GM23338 (cell line): Measurements from ENCODE around the gene KAZN. TPM values are rescaled to one million over a fixed set of nuclear protein-coding genes. Genes with fewer than 3 reads are reported as not detected.

Source experiments
- ATAC-seq: fragments of 200-7000 bp; cut with Tn5 transposase; 3 replicates; pipeline ENCODE4 v1.9.1; 2020
- DNase-seq: peaks from one replicate; pipeline ENCODE4 v3.0.0-alpha.2; 2015; ENCODE audit warnings: low spot score
- H2AFZ ChIP-seq: fragments of 200-600 bp; sonication (generic); 2 replicates; pipeline ENCODE4 v1.8.0; 2016; ENCODE audit warnings: antibody characterized with exemption, mild to moderate bottlenecking, moderate library complexity
- H3F3A ChIP-seq: fragments of 200-600 bp; sonication (generic); replicated peaks from 2 replicates; pipeline ENCODE4 v1.8.0; 2017; ENCODE audit warnings: antibody characterized with exemption, mixed run types, low read depth
- H3K27ac ChIP-seq: fragments of 200-600 bp; sonication (generic); 2 replicates; pipeline ENCODE4 v1.6.1; 2016; ENCODE audit warnings: low read depth
- H3K27me3 ChIP-seq: fragments of 200-600 bp; sonication (generic); 2 replicates; pipeline ENCODE4 v1.8.0; 2016; ENCODE audit warnings: mild to moderate bottlenecking, mixed run types, moderate library complexity; ENCODE audit not compliant: insufficient read depth
- H3K36me3 ChIP-seq: fragments of 200-600 bp; sonication (generic); 2 replicates; pipeline ENCODE4 v1.8.0; 2016; ENCODE audit warnings: mild to moderate bottlenecking; ENCODE audit not compliant: insufficient read depth
- H3K4me1 ChIP-seq: fragments of 200-600 bp; sonication (generic); 2 replicates; pipeline ENCODE4 v1.8.0; 2016; ENCODE audit warnings: mild to moderate bottlenecking, moderate library complexity; ENCODE audit not compliant: insufficient read depth
- H3K4me2 ChIP-seq: fragments of 200-600 bp; sonication (generic); 2 replicates; pipeline ENCODE4 v1.7.1; 2017; ENCODE audit warnings: mixed run types
- H3K4me3 ChIP-seq: fragments of 200-600 bp; sonication (generic); 2 replicates; pipeline ENCODE4 v1.6.1; 2016; ENCODE audit warnings: mixed run types
- H3K79me2 ChIP-seq: fragments of 200-600 bp; sonication (generic); replicated peaks from 2 replicates; pipeline ENCODE4 v1.8.0; 2017; ENCODE audit warnings: mild to moderate bottlenecking; ENCODE audit not compliant: insufficient read depth
- H3K9me2 ChIP-seq: fragments of 200-600 bp; sonication (generic); 2 replicates; pipeline ENCODE4 v1.8.0; 2017; ENCODE audit not compliant: insufficient read depth
- H4K20me1 ChIP-seq: fragments of 200-600 bp; sonication (generic); replicated peaks from 2 replicates; pipeline ENCODE4 v1.8.0; 2017; ENCODE audit warnings: mild to moderate bottlenecking; ENCODE audit not compliant: insufficient read depth
- H3K27ac Mint-ChIP-seq: 2 replicates; pipeline ENCODE4 v1.8.0; 2020; ENCODE audit warnings: inconsistent platforms, mild to moderate bottlenecking, moderate library complexity, mixed read lengths
- H3K27me3 Mint-ChIP-seq: 3 replicates; pipeline ENCODE4 v1.8.0; 2022; ENCODE audit warnings: low read depth, mild to moderate bottlenecking, moderate library complexity, mixed read lengths, inconsistent platforms; ENCODE audit not compliant: insufficient read depth, poor library complexity
- H3K36me3 Mint-ChIP-seq: 3 replicates; pipeline ENCODE4 v1.8.0; 2021; ENCODE audit warnings: low read depth, mild to moderate bottlenecking, inconsistent platforms, moderate library complexity, mixed read lengths
- H3K4me1 Mint-ChIP-seq: 3 replicates; pipeline ENCODE4 v1.8.0; 2020; ENCODE audit warnings: mild to moderate bottlenecking, inconsistent platforms, mixed read lengths
- H3K4me3 Mint-ChIP-seq: 3 replicates; pipeline ENCODE4 v1.8.0; 2021; ENCODE audit warnings: moderate library complexity, mild to moderate bottlenecking, inconsistent platforms, mixed read lengths
- H3K9me3 Mint-ChIP-seq: 3 replicates; pipeline ENCODE4 v1.8.0; 2020; ENCODE audit warnings: moderate library complexity, mild to moderate bottlenecking, inconsistent platforms, mixed read lengths
- CREB1 ChIP-seq: fragments of 250-450 bp; sonication (Bioruptor Pico); IDR thresholded peaks from 2 replicates; pipeline ENCODE4 v1.5.0; 2020; ENCODE audit warnings: low read depth, mild to moderate bottlenecking, moderate library complexity
- CTCF ChIP-seq, 2 experiments: fragments of 200-600 bp in 1 of 2; sonication (generic) in 1 of 2; conservative IDR thresholded peaks; 2 replicates each; pipeline versions ENCODE4 v1.5.1 to v1.6.1; 2016 to 2017; ENCODE audit warnings: antibody characterized with exemption in 2 of 2, low read depth in 2 of 2, mild to moderate bottlenecking in 2 of 2, moderate library complexity in 1 of 2
- NANOG ChIP-seq: IDR thresholded peaks from 2 replicates; pipeline ENCODE4 v1.6.1; 2016; ENCODE audit warnings: antibody characterized with exemption, borderline replicate concordance
- ZNF331 ChIP-seq: fragments of 250-450 bp; sonication (Bioruptor Pico); IDR thresholded peaks from 2 replicates; pipeline ENCODE4 v1.5.0; 2020; ENCODE audit warnings: low read depth, mild to moderate bottlenecking, moderate library complexity
- polyA plus RNA-seq: library from polyadenylated mRNA; unstranded; fragments of >200 nt; fragmentation: Nextera tagmentation; extraction: Ambion mirVana; gene quantifications from 2 replicates; pipeline ENCODE4 v1.2.1, GENCODE V29; 2016
- total RNA-seq: library from RNA; depleted of rRNA; stranded (reverse); fragments of >200 nt; shearing (Covaris generic); gene quantifications from 2 replicates; pipeline ENCODE4 v1.2.3, GENCODE V29; 2014
- TF ChIP-seq, protein P1 (sequence below): fragments of 250-450 bp; sonication (Bioruptor Pico); IDR thresholded peaks from 2 replicates; pipeline ENCODE4 v1.5.0; 2020; ENCODE audit warnings: mild to moderate bottlenecking, moderate library complexity

KAZN gene
- total and polyA plus RNA-seq, 2 experiments from 2014 or later = 9.9 to 15.0 TPM

GRCh38 chr1:15122331-15122730, 523.8 kb downstream of the KAZN start (continued):
- no peak for TF ChIP-seq CREB1
- TF ChIP-seq, protein P1, sequence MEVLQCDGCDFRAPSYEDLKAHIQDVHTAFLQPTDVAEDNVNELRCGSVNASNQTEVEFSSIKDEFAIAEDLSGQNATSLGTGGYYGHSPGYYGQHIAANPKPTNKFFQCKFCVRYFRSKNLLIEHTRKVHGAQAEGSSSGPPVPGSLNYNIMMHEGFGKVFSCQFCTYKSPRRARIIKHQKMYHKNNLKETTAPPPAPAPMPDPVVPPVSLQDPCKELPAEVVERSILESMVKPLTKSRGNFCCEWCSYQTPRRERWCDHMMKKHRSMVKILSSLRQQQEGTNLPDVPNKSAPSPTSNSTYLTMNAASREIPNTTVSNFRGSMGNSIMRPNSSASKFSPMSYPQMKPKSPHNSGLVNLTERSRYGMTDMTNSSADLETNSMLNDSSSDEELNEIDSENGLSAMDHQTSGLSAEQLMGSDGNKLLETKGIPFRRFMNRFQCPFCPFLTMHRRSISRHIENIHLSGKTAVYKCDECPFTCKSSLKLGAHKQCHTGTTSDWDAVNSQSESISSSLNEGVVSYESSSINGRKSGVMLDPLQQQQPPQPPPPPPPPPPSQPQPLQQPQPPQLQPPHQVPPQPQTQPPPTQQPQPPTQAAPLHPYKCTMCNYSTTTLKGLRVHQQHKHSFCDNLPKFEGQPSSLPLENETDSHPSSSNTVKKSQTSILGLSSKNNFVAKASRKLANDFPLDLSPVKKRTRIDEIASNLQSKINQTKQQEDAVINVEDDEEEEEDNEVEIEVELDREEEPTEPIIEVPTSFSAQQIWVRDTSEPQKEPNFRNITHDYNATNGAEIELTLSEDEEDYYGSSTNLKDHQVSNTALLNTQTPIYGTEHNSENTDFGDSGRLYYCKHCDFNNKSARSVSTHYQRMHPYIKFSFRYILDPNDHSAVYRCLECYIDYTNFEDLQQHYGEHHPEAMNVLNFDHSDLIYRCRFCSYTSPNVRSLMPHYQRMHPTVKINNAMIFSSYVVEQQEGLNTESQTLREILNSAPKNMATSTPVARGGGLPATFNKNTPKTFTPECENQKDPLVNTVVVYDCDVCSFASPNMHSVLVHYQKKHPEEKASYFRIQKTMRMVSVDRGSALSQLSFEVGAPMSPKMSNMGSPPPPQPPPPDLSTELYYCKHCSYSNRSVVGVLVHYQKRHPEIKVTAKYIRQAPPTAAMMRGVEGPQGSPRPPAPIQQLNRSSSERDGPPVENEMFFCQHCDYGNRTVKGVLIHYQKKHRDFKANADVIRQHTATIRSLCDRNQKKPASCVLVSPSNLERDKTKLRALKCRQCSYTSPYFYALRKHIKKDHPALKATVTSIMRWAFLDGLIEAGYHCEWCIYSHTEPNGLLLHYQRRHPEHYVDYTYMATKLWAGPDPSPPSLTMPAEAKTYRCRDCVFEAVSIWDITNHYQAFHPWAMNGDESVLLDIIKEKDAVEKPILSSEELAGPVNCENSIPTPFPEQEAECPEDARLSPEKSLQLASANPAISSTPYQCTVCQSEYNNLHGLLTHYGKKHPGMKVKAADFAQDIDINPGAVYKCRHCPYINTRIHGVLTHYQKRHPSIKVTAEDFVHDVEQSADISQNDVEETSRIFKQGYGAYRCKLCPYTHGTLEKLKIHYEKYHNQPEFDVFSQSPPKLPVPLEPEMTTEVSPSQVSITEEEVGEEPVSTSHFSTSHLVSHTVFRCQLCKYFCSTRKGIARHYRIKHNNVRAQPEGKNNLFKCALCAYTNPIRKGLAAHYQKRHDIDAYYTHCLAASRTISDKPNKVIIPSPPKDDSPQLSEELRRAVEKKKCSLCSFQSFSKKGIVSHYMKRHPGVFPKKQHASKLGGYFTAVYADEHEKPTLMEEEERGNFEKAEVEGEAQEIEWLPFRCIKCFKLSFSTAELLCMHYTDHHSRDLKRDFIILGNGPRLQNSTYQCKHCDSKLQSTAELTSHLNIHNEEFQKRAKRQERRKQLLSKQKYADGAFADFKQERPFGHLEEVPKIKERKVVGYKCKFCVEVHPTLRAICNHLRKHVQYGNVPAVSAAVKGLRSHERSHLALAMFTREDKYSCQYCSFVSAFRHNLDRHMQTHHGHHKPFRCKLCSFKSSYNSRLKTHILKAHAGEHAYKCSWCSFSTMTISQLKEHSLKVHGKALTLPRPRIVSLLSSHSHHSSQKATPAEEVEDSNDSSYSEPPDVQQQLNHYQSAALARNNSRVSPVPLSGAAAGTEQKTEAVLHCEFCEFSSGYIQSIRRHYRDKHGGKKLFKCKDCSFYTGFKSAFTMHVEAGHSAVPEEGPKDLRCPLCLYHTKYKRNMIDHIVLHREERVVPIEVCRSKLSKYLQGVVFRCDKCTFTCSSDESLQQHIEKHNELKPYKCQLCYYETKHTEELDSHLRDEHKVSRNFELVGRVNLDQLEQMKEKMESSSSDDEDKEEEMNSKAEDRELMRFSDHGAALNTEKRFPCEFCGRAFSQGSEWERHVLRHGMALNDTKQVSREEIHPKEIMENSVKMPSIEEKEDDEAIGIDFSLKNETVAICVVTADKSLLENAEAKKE (CRISPR knock-in tag) = no peak

DNA sequence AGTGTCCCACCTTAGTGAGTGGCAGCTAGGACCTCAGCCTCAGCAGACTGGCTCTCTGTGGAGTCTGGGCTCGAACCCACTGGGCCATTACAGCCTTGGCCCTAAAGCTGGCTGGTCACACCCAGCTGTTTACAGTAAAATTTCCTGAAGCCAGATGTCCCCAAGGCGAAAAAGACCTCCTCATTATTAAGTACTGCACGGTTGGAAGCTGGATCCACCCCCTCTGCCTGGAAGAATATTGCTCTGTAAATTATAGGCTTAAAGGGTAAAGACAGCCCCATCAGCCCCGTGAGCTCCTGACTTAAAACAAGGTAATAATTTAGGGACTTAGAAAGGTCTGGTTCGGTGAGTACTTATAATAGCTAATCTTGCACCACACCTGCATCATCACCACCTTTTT, 524.8 kb downstream of the KAZN start:
- Mint-ChIP-seq H3K27me3 (peaks cover 4% of the 10 kb centered on the region), H3K27ac (no peak overlapping the region), H3K36me3 (no peaks in the 10 kb centered on the region), H3K9me3 (no peaks in the 10 kb centered on the region), H3K4me3 (no peak overlapping the region), H3K4me1 (no peaks in the 10 kb centered on the region)
- H3K4me3 ChIP-seq = no peak overlapping the region
- no peak overlapping the region for H3K27ac ChIP-seq
- TF ChIP-seq NANOG = no peak
- no peak for TF ChIP-seq CREB1
- no peak for TF ChIP-seq CTCF (conservative IDR thresholded peaks at IDR 0.05; ENCODE audit: low read depth in 2 of 2)
- TF ChIP-seq ZNF331 = no peak
- TF ChIP-seq, protein P1 (CRISPR knock-in tag) = no peak
- H3K4me1 ChIP-seq = no peaks in the 10 kb centered on the region
- H2AFZ ChIP-seq = no peak overlapping the region
- H3K27me3 ChIP-seq = no peaks in the 10 kb centered on the region
- H3K9me2 ChIP-seq = 0 out of 2 replicates have a peak, but pooled peaks cover 3% of the 10 kb centered on the region
- DNase-seq = no peak
- no peak overlapping the region for H3K4me2 ChIP-seq
- no peaks in the 10 kb centered on the region for H4K20me1 ChIP-seq
- H3F3A ChIP-seq = no peaks in the 10 kb centered on the region
- no peaks in the 10 kb centered on the region for H3K79me2 ChIP-seq
- ATAC-seq = no peak
- no peaks in the 10 kb centered on the region for H3K36me3 ChIP-seq
